Chondrocyte (in vitro differentiated cells): Measurements from ENCODE around the gene C1orf56. TPM values are rescaled to one million over a fixed set of nuclear protein-coding genes. Genes with fewer than 3 reads are reported as not detected.
A peak's percentile ranks its signal among the peaks of the same experiment; 100 is the strongest.

ENCODE experiments used
- DNase-seq: peaks from one replicate; pipeline ENCODE4 v3.0.0; 2021; ENCODE audit warnings: mixed read lengths, low spot score
- H3K27ac Mint-ChIP-seq: one replicate; pipeline ENCODE4 v1.8.0; 2021; ENCODE audit warnings: mild to moderate bottlenecking, moderate library complexity, mixed read lengths; ENCODE audit not compliant: unreplicated experiment
- H3K27me3 Mint-ChIP-seq: 2 replicates; pipeline ENCODE4 v1.8.0; 2021; ENCODE audit warnings: low read depth, mixed read lengths
- H3K36me3 Mint-ChIP-seq: 2 replicates; pipeline ENCODE4 v1.8.0; 2021; ENCODE audit warnings: low read depth, mixed read lengths
- H3K4me1 Mint-ChIP-seq: 2 replicates; pipeline ENCODE4 v1.8.0; 2021; ENCODE audit warnings: low read depth, mild to moderate bottlenecking, mixed read lengths
- H3K4me3 Mint-ChIP-seq: one replicate; pipeline ENCODE4 v1.8.0; 2021; ENCODE audit warnings: mild to moderate bottlenecking, moderate library complexity, mixed read lengths; ENCODE audit not compliant: unreplicated experiment
- H3K9me3 Mint-ChIP-seq: 2 replicates; pipeline ENCODE4 v1.8.0; 2021; ENCODE audit warnings: low read depth, mixed read lengths
- CTCF ChIP-seq: fragments of 200-600 bp; sonication (generic); IDR thresholded peaks from 2 replicates; pipeline ENCODE4 v1.5.0; 2021; ENCODE audit warnings: antibody characterized with exemption, mild to moderate bottlenecking, moderate library complexity
- total RNA-seq: library from RNA; stranded (reverse); gene quantifications from 3 replicates; pipeline ENCODE4 v1.2.1, GENCODE V29; 2021

C1orf56 gene
- total RNA-seq, 1 donor from 2014 or later = 2.8 TPM

DNA sequence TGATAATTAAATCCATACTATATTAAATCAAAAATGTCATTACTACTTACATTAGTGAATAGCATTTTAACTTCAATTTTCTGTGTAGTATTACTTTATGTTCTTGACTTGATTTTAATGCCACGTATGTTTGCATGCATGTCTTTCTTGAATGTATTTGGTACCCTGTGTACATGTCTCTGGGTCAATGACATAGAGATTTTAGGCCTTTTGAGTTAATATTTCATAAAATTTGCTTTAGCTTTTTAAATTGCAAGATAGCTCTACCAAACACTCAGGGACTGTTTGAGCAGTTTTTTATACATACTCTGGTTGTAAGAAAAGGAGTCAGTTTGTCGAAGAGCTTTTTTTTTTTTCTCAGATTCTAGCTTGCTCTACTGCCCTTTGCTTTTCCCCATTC, 14.2 kb downstream of the C1orf56 start:
- Mint-ChIP-seq H3K4me3 (peak overlapping the region; percentile 96), H3K9me3 (no peaks in the 10 kb centered on the region), H3K36me3 (peaks cover 5% of the 10 kb centered on the region), H3K27me3 (no peaks in the 10 kb centered on the region), H3K27ac (peak overlapping the region; percentile 96), H3K4me1 (peaks cover 69% of the 10 kb centered on the region)
- DNase-seq = no peak
- TF ChIP-seq CTCF = no peak

GRCh38 chr1:151062741-151063371, 15.3 kb downstream of the C1orf56 start:
- TF ChIP-seq CTCF = no peak
- Mint-ChIP-seq H3K4me3 (peak overlapping the region; percentile 96), H3K36me3 (peaks cover 6% of the 10 kb centered on the region), H3K27ac (peak overlapping the region; percentile 96), H3K4me1 (peaks cover 59% of the 10 kb centered on the region), H3K9me3 (no peaks in the 10 kb centered on the region), H3K27me3 (no peaks in the 10 kb centered on the region)
- no peak for DNase-seq

GRCh38 chr1:151065089-151065645, 17.6 kb downstream of the C1orf56 start:
- H3K4me1 Mint-ChIP-seq = peaks cover 59% of the 10 kb centered on the region
- TF ChIP-seq CTCF = no peak
- no peaks in the 10 kb centered on the region for H3K27me3 Mint-ChIP-seq
- peak overlapping the region; percentile 66 for H3K27ac Mint-ChIP-seq
- DNase-seq = no peak
- no peak overlapping the region for H3K4me3 Mint-ChIP-seq
- H3K36me3 Mint-ChIP-seq = peaks cover 12% of the 10 kb centered on the region
- H3K9me3 Mint-ChIP-seq = no peaks in the 10 kb centered on the region

DNA sequence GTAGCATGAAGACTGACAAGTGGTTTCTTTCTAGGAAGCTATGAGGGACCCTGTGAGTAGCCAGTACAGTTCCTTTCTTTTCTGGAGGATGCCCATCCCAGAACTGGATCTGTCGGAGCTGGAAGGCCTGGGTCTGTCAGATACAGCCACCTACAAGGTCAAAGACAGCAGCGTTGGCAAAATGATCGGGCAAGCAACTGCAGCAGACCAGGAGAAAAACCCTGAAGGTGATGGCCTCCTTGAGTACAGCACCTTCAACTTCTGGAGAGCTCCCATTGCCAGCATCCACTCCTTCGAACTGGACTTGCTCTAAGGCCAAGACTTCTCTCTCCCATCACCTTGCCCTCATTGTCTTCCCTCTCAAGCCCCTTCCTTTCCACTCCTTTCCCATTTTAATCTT, 19.6 kb downstream of the C1orf56 start:
- H3K4me1 Mint-ChIP-seq = peaks cover 60% of the 10 kb centered on the region
- peak; percentile 20 for DNase-seq
- H3K36me3 Mint-ChIP-seq = peaks cover 14% of the 10 kb centered on the region
- H3K27me3 Mint-ChIP-seq = no peaks in the 10 kb centered on the region
- H3K27ac Mint-ChIP-seq = peak overlapping the region; percentile 42
- no peak for TF ChIP-seq CTCF
- no peaks in the 10 kb centered on the region for H3K9me3 Mint-ChIP-seq
- no peak overlapping the region for H3K4me3 Mint-ChIP-seq

- peaks cover 14% of the 10 kb centered on the region for H3K36me3 Mint-ChIP-seq
- peak overlapping the region; percentile 32 for H3K27ac Mint-ChIP-seq
- no peak for DNase-seq
- TF ChIP-seq CTCF = no peak
- H3K4me1 Mint-ChIP-seq = peaks cover 45% of the 10 kb centered on the region
- H3K27me3 Mint-ChIP-seq = no peaks in the 10 kb centered on the region
- no peak overlapping the region for H3K4me3 Mint-ChIP-seq
- H3K9me3 Mint-ChIP-seq = no peaks in the 10 kb centered on the region
Measured at GRCh38 chr1:151069103-151069486, 21.5 kb downstream of the C1orf56 start.
